IMR-90 (cell line): ENCODE results near the gene ARHGAP24. TPM values are rescaled to one million over a fixed set of nuclear protein-coding genes. Genes with fewer than 3 reads are reported as not detected.

Experiments
- ATAC-seq: fragments of 200-7000 bp; cut with Tn5 transposase; 2 replicates; pipeline ENCODE4 v1.9.1; 2020; ENCODE audit warnings: low read depth, mild to moderate bottlenecking, moderate library complexity
- BruUV-seq: library from RNA; stranded (reverse); fragments of 400-500 nt; replicated peaks from 2 replicates; lab custom pipeline; 2021; lab: Mats Ljungman, UMichigan
- CTCF ChIA-PET: fragments of 300-600 bp; formaldehyde crosslinking; extraction: SDS; loops from one replicate; lab custom pipeline; 2021; ENCODE audit warnings: antibody characterized with exemption; lab: Yijun Ruan, JAX
- POLR2A ChIA-PET: fragments of 300-600 bp; sonication (Branson Sonifier 250); formaldehyde crosslinking; loops from one replicate; lab custom pipeline; 2022; ENCODE audit warnings: antibody characterized with exemption; ENCODE audit not compliant: unreplicated experiment; lab: Charles Lee
- DNase-seq: peaks from one replicate; pipeline ENCODE4 v3.0.0; 2013
- H2AFZ ChIP-seq: replicated peaks from 2 replicates; pipeline ENCODE3; 2013; ENCODE audit warnings: low read length, mild to moderate bottlenecking; ENCODE audit not compliant: poor library complexity
- H2AK5ac ChIP-seq: 2 replicates; pipeline ENCODE4 v1.6.1; 2013; ENCODE audit warnings: low read depth, low read length, inconsistent platforms
- H2AK9ac ChIP-seq: replicated peaks from 2 replicates; pipeline ENCODE3; 2013; ENCODE audit warnings: mild to moderate bottlenecking, low read depth, low read length, moderate library complexity; ENCODE audit not compliant: poor library complexity
- H2BK120ac ChIP-seq: 2 replicates; pipeline ENCODE4 v1.6.1; 2013; ENCODE audit warnings: low read depth, low read length, inconsistent platforms
- H2BK15ac ChIP-seq: 3 replicates; pipeline ENCODE4 v1.6.1; 2013; ENCODE audit warnings: low read depth, low read length, inconsistent platforms
- H2BK20ac ChIP-seq: 2 replicates; pipeline ENCODE4 v1.6.1; 2013; ENCODE audit warnings: low read depth, mild to moderate bottlenecking, inconsistent platforms, low read length, moderate library complexity
- H2BK5ac ChIP-seq: 2 replicates; pipeline ENCODE4 v1.6.1; 2013; ENCODE audit warnings: mild to moderate bottlenecking, low read depth, low read length, inconsistent platforms; ENCODE audit not compliant: poor library complexity, severe bottlenecking
- H3K14ac ChIP-seq: replicated peaks from 2 replicates; pipeline ENCODE4 v1.6.1; 2013; ENCODE audit warnings: low read depth, low read length, inconsistent platforms
- H3K18ac ChIP-seq: 2 replicates; pipeline ENCODE4 v1.6.1; 2013; ENCODE audit warnings: low read depth, low read length, control low read depth
- H3K23ac ChIP-seq: 2 replicates; pipeline ENCODE4 v1.6.1; 2013; ENCODE audit warnings: low read depth, low read length, inconsistent platforms
- H3K27ac ChIP-seq: 2 replicates; pipeline ENCODE4 v1.5.1; 2013; ENCODE audit warnings: mild to moderate bottlenecking, control low read depth, low read length; ENCODE audit not compliant: insufficient read depth
- H3K27me3 ChIP-seq: 2 replicates; pipeline ENCODE4 v1.6.1; 2013; ENCODE audit warnings: low read length; ENCODE audit not compliant: control insufficient read depth, insufficient read depth
- H3K36me3 ChIP-seq: 2 replicates; pipeline ENCODE4 v1.6.1; 2013; ENCODE audit warnings: low read length, mixed read lengths; ENCODE audit not compliant: control insufficient read depth, insufficient read depth
- H3K4ac ChIP-seq: 2 replicates; pipeline ENCODE4 v1.6.1; 2013; ENCODE audit warnings: low read depth, low read length, inconsistent platforms
- H3K4me1 ChIP-seq: 2 replicates; pipeline ENCODE4 v1.6.1; 2013; ENCODE audit warnings: low read length, mixed read lengths; ENCODE audit not compliant: control insufficient read depth, insufficient read depth
- H3K4me2 ChIP-seq: 2 replicates; pipeline ENCODE4 v1.6.1; 2013; ENCODE audit warnings: low read depth, mild to moderate bottlenecking, control low read depth, low read length, moderate library complexity
- H3K4me3 ChIP-seq: 2 replicates; pipeline ENCODE4 v1.5.1; 2013; ENCODE audit warnings: low read depth, mild to moderate bottlenecking, control low read depth, low read length, moderate library complexity; ENCODE audit not compliant: insufficient read depth
- H3K56ac ChIP-seq: 2 replicates; pipeline ENCODE4 v1.6.1; 2013; ENCODE audit warnings: low read length, inconsistent platforms; ENCODE audit not compliant: insufficient read depth; ENCODE audit errors: extremely low read depth
- H3K79me1 ChIP-seq, 2 experiments: 2 replicates each; pipeline ENCODE4 v1.6.1; 2013; ENCODE audit warnings: low read length in 2 of 2, inconsistent platforms in 1 of 2, low read depth in 1 of 2
- H3K9ac ChIP-seq: 2 replicates; pipeline ENCODE4 v1.6.1; 2013; ENCODE audit warnings: low read depth, low read length, control low read depth
- H3K9me1 ChIP-seq: 2 replicates; pipeline ENCODE4 v1.6.1; 2013; ENCODE audit warnings: low read length, inconsistent platforms; ENCODE audit not compliant: insufficient read depth
- H3K9me3 ChIP-seq: 2 replicates; pipeline ENCODE4 v1.6.1; 2013; ENCODE audit warnings: low read length; ENCODE audit not compliant: control insufficient read depth, insufficient read depth
- H4K20me1 ChIP-seq: 2 replicates; pipeline ENCODE4 v1.6.1; 2013; ENCODE audit warnings: low read length, inconsistent platforms; ENCODE audit not compliant: insufficient read depth
- H4K5ac ChIP-seq: 2 replicates; pipeline ENCODE4 v1.6.1; 2013; ENCODE audit warnings: mild to moderate bottlenecking, low read depth, low read length, control low read depth
- H4K8ac ChIP-seq, 2 experiments: 2 replicates each; pipeline ENCODE4 v1.6.1; 2013; ENCODE audit warnings: low read depth in 2 of 2, low read length in 2 of 2, control low read depth in 1 of 2, inconsistent platforms in 1 of 2
- H4K91ac ChIP-seq: 2 replicates; pipeline ENCODE4 v1.6.1; 2013; ENCODE audit warnings: low read depth, low read length, inconsistent platforms; ENCODE audit not compliant: insufficient read depth
- BHLHE40 ChIP-seq: fragments of 150-350 bp; IDR thresholded peaks from 2 replicates; pipeline ENCODE4 v1.6.1; 2016; ENCODE audit warnings: mild to moderate bottlenecking, low read depth, low read length
- CEBPB ChIP-seq: IDR thresholded peaks from 2 replicates; pipeline ENCODE4 v1.6.1; 2012; ENCODE audit warnings: low read depth, low read length, improper control_type of control experiment
- CHD1 ChIP-seq: IDR thresholded peaks from 2 replicates; pipeline ENCODE4 v1.6.1; 2012; ENCODE audit warnings: low read depth, low read length, improper control_type of control experiment
- FOS ChIP-seq: fragments of 150-350 bp; IDR thresholded peaks from 2 replicates; pipeline ENCODE4 v1.6.1; 2016; ENCODE audit warnings: low read depth, low read length
- MAFK ChIP-seq: IDR thresholded peaks from 2 replicates; pipeline ENCODE4 v1.6.1; 2012; ENCODE audit warnings: low read depth, low read length, improper control_type of control experiment
- MAZ ChIP-seq: IDR thresholded peaks from 2 replicates; pipeline ENCODE4 v1.6.1; 2012; ENCODE audit warnings: low read depth, mild to moderate bottlenecking, low read length, improper control_type of control experiment, moderate library complexity, borderline replicate concordance
- MXI1 ChIP-seq: IDR thresholded peaks from 2 replicates; pipeline ENCODE4 v1.6.1; 2012; ENCODE audit warnings: low read depth, mild to moderate bottlenecking, low read length, moderate library complexity, borderline replicate concordance
- NFE2L2 ChIP-seq: fragments of 150-350 bp; IDR thresholded peaks from 2 replicates; pipeline ENCODE4 v1.6.1; 2016; ENCODE audit warnings: low read depth, mild to moderate bottlenecking, low read length
- POLR2A ChIP-seq: IDR thresholded peaks from 2 replicates; pipeline ENCODE4 v1.6.1; 2012; ENCODE audit warnings: mild to moderate bottlenecking, low read depth, low read length
- RAD21 ChIP-seq: IDR thresholded peaks from 2 replicates; pipeline ENCODE4 v1.6.1; 2012; ENCODE audit warnings: low read length, improper control_type of control experiment
- RCOR1 ChIP-seq: IDR thresholded peaks from 2 replicates; pipeline ENCODE4 v1.6.1; 2012; ENCODE audit warnings: mild to moderate bottlenecking, low read length, improper control_type of control experiment; ENCODE audit not compliant: insufficient replicate concordance
- RFX5 ChIP-seq: IDR thresholded peaks from 2 replicates; pipeline ENCODE4 v1.8.0; 2012; ENCODE audit warnings: low read depth, mild to moderate bottlenecking, low read length, moderate library complexity
- SMC3 ChIP-seq: fragments of 150-350 bp; IDR thresholded peaks from 2 replicates; pipeline ENCODE4 v1.6.1; 2016; ENCODE audit warnings: low read depth, mild to moderate bottlenecking, antibody characterized with exemption, low read length, moderate library complexity
- WGBS, 2 experiments: methylation state at CpG; one replicate each; pipeline versions ENCODE4 v1.1.5 to v1.1.7; 2013; ENCODE audit warnings: missing lambda C conversion rate in 2 of 2; ENCODE audit not compliant: insufficient read length in 1 of 2; ENCODE audit errors: extremely low coverage in 2 of 2; 5-methylcytosine and 5-hydroxymethylcytosine counted together
- dilution Hi-C: fragments of 300-500 bp; cut with HindIII; formaldehyde crosslinking; loops from one replicate; pipeline ENCODE4 v1.14.3; 2018; ENCODE audit warnings: low sequenced_read_pairs; ENCODE audit not compliant: unreplicated experiment
- in situ Hi-C: fragments of 300-500 bp; cut with MboI; formaldehyde crosslinking; loops from 3 replicates; pipeline ENCODE4 v1.14.3; 2019; ENCODE audit warnings: low sequenced_read_pairs, inconsistent platforms, mixed read lengths
- intact Hi-C: fragments of 100-400 bp; cut with micrococcal nuclease; formaldehyde crosslinking; loops from 2 replicates; pipeline ENCODE4 v1.10.0; 2022
- polyA plus RNA-seq, 3 experiments: library from polyadenylated mRNA; depleted of rRNA; stranded (reverse); fragments of >200 nt; gene quantifications; 2 replicates each; pipeline ENCODE4 v1.2.3, GENCODE V29; 2012; ENCODE audit warnings: low replicate concordance in 1 of 3
- total RNA-seq: library from RNA; depleted of rRNA; stranded (reverse); fragments of >200 nt; gene quantifications from 2 replicates; pipeline ENCODE4 v1.2.3, GENCODE V29; 2012
- TF ChIP-seq, protein P1 (sequence below): conservative IDR thresholded peaks from 2 replicates; pipeline ENCODE4 v1.5.1; 2012; ENCODE audit warnings: mild to moderate bottlenecking, low read depth, low read length, improper control_type of control experiment
- TF ChIP-seq, protein P2 (sequence below): fragments of 150-350 bp; IDR thresholded peaks from 2 replicates; pipeline ENCODE4 v1.6.1; 2017; ENCODE audit warnings: mild to moderate bottlenecking, antibody characterized with exemption, low read length, low read depth
- TF ChIP-seq, protein P3 (sequence below): fragments of 150-350 bp; IDR thresholded peaks from 2 replicates; pipeline ENCODE4 v1.6.1; 2016; ENCODE audit warnings: low read depth, mild to moderate bottlenecking, low read length, moderate library complexity, borderline replicate concordance

The ARHGAP24 gene
- total and polyA plus RNA-seq, 2 of the 4 experiments (the other 2 are of a cell fraction) = 11.9 to 24.0 TPM

DNA sequence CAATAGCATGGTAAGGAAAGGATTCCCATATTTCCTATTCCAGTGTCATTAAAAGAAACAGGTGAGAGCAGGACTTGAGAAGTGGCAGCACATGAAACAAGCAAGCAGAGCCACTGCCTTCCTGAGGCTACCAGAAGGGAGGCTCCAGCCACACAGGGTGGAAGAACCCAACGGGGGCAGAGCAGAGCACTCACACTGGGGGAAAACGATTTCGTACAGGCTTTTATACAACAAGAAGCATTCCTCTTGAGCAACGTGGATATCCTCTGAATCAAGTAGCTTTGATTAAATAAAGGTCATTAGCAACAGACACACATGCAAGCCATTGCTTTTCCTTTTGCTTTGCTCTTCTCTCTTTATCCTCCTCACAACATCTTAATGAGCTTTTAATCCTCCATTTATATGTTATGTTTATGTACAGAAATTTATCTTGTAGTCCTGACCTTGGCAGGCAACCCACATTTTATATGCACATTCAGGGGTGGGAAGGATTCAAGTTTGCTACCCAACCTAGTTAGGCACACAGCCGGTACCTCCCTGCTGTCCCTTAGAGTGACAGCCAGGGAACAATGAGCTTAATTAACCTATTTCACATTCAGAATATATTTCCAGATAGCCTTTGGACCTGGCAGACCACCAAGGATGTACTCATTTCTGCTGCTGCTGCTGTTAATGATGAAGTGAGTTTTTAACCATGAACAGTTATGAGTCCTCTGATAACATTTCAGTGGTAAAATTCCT lies 202.1 kb downstream of the ARHGAP24 start:
- Histone ChIP-seq H2BK15ac (no peak overlapping the region), H3K4ac (no peak overlapping the region), H3K18ac (no peak overlapping the region), H3K27ac (no peak overlapping the region), H3K56ac (no peak overlapping the region), H2BK5ac (no peak overlapping the region), H3K4me2 (no peak overlapping the region), H3K14ac (no peak overlapping the region), H2BK120ac (no peak overlapping the region), H2AK9ac (no peak overlapping the region), H3K9me1 (no peaks in the 10 kb centered on the region), H3K9me3 (no peaks in the 10 kb centered on the region), H3K79me1 (no peaks in the 10 kb centered on the region), H3K4me1 (no peaks in the 10 kb centered on the region; the same call in 1 of the 2 replicates), H4K8ac (no peak overlapping the region), H3K27me3 (no peaks in the 10 kb centered on the region), H3K36me3 (no peaks in the 10 kb centered on the region), H4K91ac (no peak overlapping the region), H4K5ac (no peak overlapping the region), H3K4me3 (no peak overlapping the region), H2BK20ac (no peak overlapping the region), H2AFZ (no peak overlapping the region), H3K23ac (no peak overlapping the region), H4K20me1 (no peaks in the 10 kb centered on the region), H2AK5ac (no peak overlapping the region), H3K9ac (no peak overlapping the region)
- BruUV-seq = no TSS peak
- in situ Hi-C loops (no loop called here), intact Hi-C loops (no loop called here), dilution Hi-C loops (no loop called here)
- no CpG with 5 or more reads among the region's 5 CpGs for WGBS, 2 experiments
- DNase-seq = no peak
- CTCF ChIA-PET = no interaction called here
- POLR2A ChIA-PET = no interaction called here
- TF ChIP-seq NFE2L2 (no peak), BHLHE40 (no peak), MXI1 (no peak), CEBPB (no peak), RCOR1 (no peak), POLR2A (no peak), MAZ (no peak), CHD1 (no peak), RAD21 (no peak), SMC3 (no peak), MAFK (no peak), FOS (no peak), RFX5 (no peak)
- TF ChIP-seq, protein P1, sequence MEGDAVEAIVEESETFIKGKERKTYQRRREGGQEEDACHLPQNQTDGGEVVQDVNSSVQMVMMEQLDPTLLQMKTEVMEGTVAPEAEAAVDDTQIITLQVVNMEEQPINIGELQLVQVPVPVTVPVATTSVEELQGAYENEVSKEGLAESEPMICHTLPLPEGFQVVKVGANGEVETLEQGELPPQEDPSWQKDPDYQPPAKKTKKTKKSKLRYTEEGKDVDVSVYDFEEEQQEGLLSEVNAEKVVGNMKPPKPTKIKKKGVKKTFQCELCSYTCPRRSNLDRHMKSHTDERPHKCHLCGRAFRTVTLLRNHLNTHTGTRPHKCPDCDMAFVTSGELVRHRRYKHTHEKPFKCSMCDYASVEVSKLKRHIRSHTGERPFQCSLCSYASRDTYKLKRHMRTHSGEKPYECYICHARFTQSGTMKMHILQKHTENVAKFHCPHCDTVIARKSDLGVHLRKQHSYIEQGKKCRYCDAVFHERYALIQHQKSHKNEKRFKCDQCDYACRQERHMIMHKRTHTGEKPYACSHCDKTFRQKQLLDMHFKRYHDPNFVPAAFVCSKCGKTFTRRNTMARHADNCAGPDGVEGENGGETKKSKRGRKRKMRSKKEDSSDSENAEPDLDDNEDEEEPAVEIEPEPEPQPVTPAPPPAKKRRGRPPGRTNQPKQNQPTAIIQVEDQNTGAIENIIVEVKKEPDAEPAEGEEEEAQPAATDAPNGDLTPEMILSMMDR = no peak
- TF ChIP-seq, protein P2, sequence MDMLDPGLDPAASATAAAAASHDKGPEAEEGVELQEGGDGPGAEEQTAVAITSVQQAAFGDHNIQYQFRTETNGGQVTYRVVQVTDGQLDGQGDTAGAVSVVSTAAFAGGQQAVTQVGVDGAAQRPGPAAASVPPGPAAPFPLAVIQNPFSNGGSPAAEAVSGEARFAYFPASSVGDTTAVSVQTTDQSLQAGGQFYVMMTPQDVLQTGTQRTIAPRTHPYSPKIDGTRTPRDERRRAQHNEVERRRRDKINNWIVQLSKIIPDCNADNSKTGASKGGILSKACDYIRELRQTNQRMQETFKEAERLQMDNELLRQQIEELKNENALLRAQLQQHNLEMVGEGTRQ = no peak
- TF ChIP-seq, protein P3, sequence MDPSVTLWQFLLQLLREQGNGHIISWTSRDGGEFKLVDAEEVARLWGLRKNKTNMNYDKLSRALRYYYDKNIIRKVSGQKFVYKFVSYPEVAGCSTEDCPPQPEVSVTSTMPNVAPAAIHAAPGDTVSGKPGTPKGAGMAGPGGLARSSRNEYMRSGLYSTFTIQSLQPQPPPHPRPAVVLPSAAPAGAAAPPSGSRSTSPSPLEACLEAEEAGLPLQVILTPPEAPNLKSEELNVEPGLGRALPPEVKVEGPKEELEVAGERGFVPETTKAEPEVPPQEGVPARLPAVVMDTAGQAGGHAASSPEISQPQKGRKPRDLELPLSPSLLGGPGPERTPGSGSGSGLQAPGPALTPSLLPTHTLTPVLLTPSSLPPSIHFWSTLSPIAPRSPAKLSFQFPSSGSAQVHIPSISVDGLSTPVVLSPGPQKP = no peak
- ATAC-seq = no peak
